Myocyte (in vitro differentiated cells): ENCODE data around the gene CAB39. TPM values are rescaled to one million over a fixed set of nuclear protein-coding genes. Genes with fewer than 3 reads are reported as not detected.

Source experiments
- total RNA-seq: library from RNA; depleted of rRNA; stranded (reverse); fragments of >200 nt; gene quantifications from 2 replicates; pipeline ENCODE4 v1.2.3, GENCODE V29; 2014

Gene CAB39
- total RNA-seq, 1 donor from 2014 or later = 98.0 TPM

Other genes starting within 250 kb of the CAB39 start
- gene ITM2C, start 152.1 kb downstream of the CAB39 start, total RNA-seq = 134 and 203 TPM in 2 replicates
- gene GPR55, start 212.4 kb downstream of the CAB39 start, total RNA-seq = 0.03 TPM in 1 of 2 replicates, not detected in the other